Testis (tissue), 3 donors: ENCODE data around the gene ST6GALNAC1. TPM values are rescaled to one million over a fixed set of nuclear protein-coding genes. Genes with fewer than 3 reads are reported as not detected.

Experiments
- DNase-seq: peaks from one replicate; pipeline ENCODE4 v3.0.0-alpha.2; 2019
- H3K27ac ChIP-seq, 2 donors: fragments of 200-600 bp; sonication (generic); one replicate each; pipeline ENCODE4 v1.5.1; 2019
- H3K27me3 ChIP-seq: fragments of 200-600 bp; sonication (generic); one replicate; pipeline ENCODE4 v1.5.1; 2019
- H3K36me3 ChIP-seq: fragments of 200-600 bp; sonication (generic); one replicate; pipeline ENCODE4 v1.5.1; 2017; ENCODE audit warnings: low read depth; ENCODE audit errors: missing control alignments
- H3K4me1 ChIP-seq: fragments of 200-600 bp; sonication (generic); one replicate; pipeline ENCODE4 v1.5.1; 2019
- H3K4me3 ChIP-seq, 2 donors: fragments of 200-600 bp; sonication (generic); one replicate each; pipeline ENCODE4 v1.5.1; 2017 to 2019
- H3K9me3 ChIP-seq: fragments of 200-600 bp; sonication (generic); one replicate; pipeline ENCODE4 v1.5.1; 2017
- CTCF ChIP-seq, 3 experiments: fragments of 450-650 bp in 2 of 3; fragments of 200-600 bp in 1 of 3; sonication (generic) in 1 of 3; IDR thresholded peaks; one replicate each; pipeline ENCODE4 v1.5.1; 2016 to 2019; ENCODE audit warnings: antibody characterized with exemption in 3 of 3, mild to moderate bottlenecking in 2 of 3, moderate library complexity in 1 of 3
- POLR2A ChIP-seq: fragments of 450-650 bp; IDR thresholded peaks from one replicate; pipeline ENCODE4 v1.6.1; 2017; ENCODE audit warnings: antibody characterized with exemption, mild to moderate bottlenecking, moderate library complexity
- WGBS, 2 donors: methylation state at CpG; one replicate each; pipeline ENCODE4 v1.1.5; 2018; 5-methylcytosine and 5-hydroxymethylcytosine counted together
- intact Hi-C: fragments of 100-400 bp; cut with DNase I; formaldehyde crosslinking; loops from one replicate; pipeline ENCODE4 v1.15.1; 2023; ENCODE audit warnings: low total_unique reads
- polyA plus RNA-seq: library from polyadenylated mRNA; stranded (reverse); fragments of 350-450 nt; fragmentation: Illumina TruSeq; extraction: RNeasy Lipid Tissue Mini Kit (QIAGEN cat#74804); gene quantifications from one replicate; pipeline ENCODE4 v1.2.3, GENCODE V29; 2014; ENCODE audit warnings: low read depth, low replicate concordance; ENCODE audit not compliant: insufficient read depth
- total RNA-seq, 2 donors: library from RNA; depleted of rRNA; stranded (reverse); fragments of >200 nt; gene quantifications; one replicate each; pipeline ENCODE4 v1.2.3, GENCODE V29; 2016

The ST6GALNAC1 gene
- total and polyA plus RNA-seq, 3 donors from 2014 or later, result 11.9 to 20.6 (median 20.1) TPM

GRCh38 chr17:76599694-76600460 is 43.7 kb downstream of the ST6GALNAC1 start:
- DNase-seq, result no peak
- H3K4me1 ChIP-seq, result peaks cover 8% of the 10 kb centered on the region
- no peaks in the 10 kb centered on the region for H3K9me3 ChIP-seq
- TF ChIP-seq POLR2A, result no peak
- no peak for TF ChIP-seq CTCF (IDR thresholded peaks at IDR 0.05)
- no peaks in the 10 kb centered on the region for H3K27me3 ChIP-seq
- intact Hi-C loops, result no loop called here
- no peaks in the 10 kb centered on the region for H3K36me3 ChIP-seq
- WGBS, 2 donors, result 83 to 86% methylated on average over 17 of the region's 17 CpGs
- H3K27ac ChIP-seq, result no peak overlapping the region
- no peak overlapping the region for H3K4me3 ChIP-seq

GRCh38 chr17:76598004-76598439 is 45.5 kb downstream of the ST6GALNAC1 start:
- DNase-seq, result no peak
- Histone ChIP-seq H3K9me3 (no peaks in the 10 kb centered on the region), H3K27me3 (no peaks in the 10 kb centered on the region), H3K4me1 (peaks cover 8% of the 10 kb centered on the region), H3K27ac (no peak overlapping the region), H3K36me3 (no peaks in the 10 kb centered on the region), H3K4me3 (no peak overlapping the region)
- intact Hi-C loops, result no loop called here
- 36 to 48% methylated on average over 2 of the region's 2 CpGs for WGBS, 2 donors
- TF ChIP-seq CTCF (IDR thresholded peaks at IDR 0.05) (no peak), POLR2A (no peak)

GRCh38 chr17:76597156-76598003 is 46.2 kb downstream of the ST6GALNAC1 start:
- intact Hi-C loops, result no loop called here
- peaks cover 8% of the 10 kb centered on the region for H3K4me1 ChIP-seq
- H3K27me3 ChIP-seq, result no peaks in the 10 kb centered on the region
- H3K4me3 ChIP-seq, result no peak overlapping the region
- H3K27ac ChIP-seq, result no peak overlapping the region
- no peaks in the 10 kb centered on the region for H3K9me3 ChIP-seq
- TF ChIP-seq CTCF (IDR thresholded peaks at IDR 0.05), result no peak
- TF ChIP-seq POLR2A, result no peak
- DNase-seq, result peak; percentile 46
- 62 to 70% methylated on average over 12 of the region's 12 CpGs for WGBS, 2 donors
- no peaks in the 10 kb centered on the region for H3K36me3 ChIP-seq

- intact Hi-C loops, result no loop called here
- TF ChIP-seq CTCF (IDR thresholded peaks at IDR 0.05) (no peak), POLR2A (no peak)
- no peaks in the 10 kb centered on the region for H3K27me3 ChIP-seq
- 81 to 84% methylated on average over 3 of the region's 3 CpGs for WGBS, 2 donors
- no peak for DNase-seq
- no peaks in the 10 kb centered on the region for H3K9me3 ChIP-seq
- no peak overlapping the region for H3K4me3 ChIP-seq
- H3K36me3 ChIP-seq, result no peaks in the 10 kb centered on the region
- no peaks in the 10 kb centered on the region for H3K4me1 ChIP-seq
- no peak overlapping the region for H3K27ac ChIP-seq
Measured at GRCh38 chr17:76594690-76595089, 48.9 kb downstream of the ST6GALNAC1 start.
